NCI-H345 (cell line): ENCODE measurements around the gene ASMTL.
"Not testable (repeated sequence)": the region's sequence is repeated elsewhere in the genome, so short reads cannot be mapped to it uniquely, and the experiment has no call there.

Source experiments
- DNase-seq: peaks from one replicate; lab custom pipeline; 2025; lab: John Stamatoyannopoulos, UW

ASMTL gene

GRCh38 chrX:1453951-1454785 lies 1.5 kb upstream of the ASMTL start:
- DNase-seq: no peak

GRCh38 chrX:1453395-1453783 lies 680 bp upstream of the ASMTL start:
- no peak for DNase-seq

GRCh38 chrX:1451661-1452515 lies 821 bp downstream of the ASMTL start:
- DNase-seq: no peak

- no peak for DNase-seq
Measured at GRCh38 chrX:1451251-1451660, 1.5 kb downstream of the ASMTL start.

GRCh38 chrX:1450361-1451161 lies 2.1 kb downstream of the ASMTL start:
- DNase-seq: no peak

- no peak for DNase-seq
Measured at GRCh38 chrX:1449823-1450149, 2.9 kb downstream of the ASMTL start.

- no peak for DNase-seq
Measured at GRCh38 chrX:1449036-1449822, 3.5 kb downstream of the ASMTL start.

- not testable (repeated sequence) for DNase-seq
Measured at GRCh38 chrX:1448573-1449001, 4.1 kb downstream of the ASMTL start.

- DNase-seq: not testable (repeated sequence)
Measured at GRCh38 chrX:1447969-1448572, 4.6 kb downstream of the ASMTL start.

GRCh38 chrX:1446984-1447968 lies 5.4 kb downstream of the ASMTL start:
- DNase-seq: not testable (repeated sequence)

GRCh38 chrX:1444561-1445500 lies 7.9 kb downstream of the ASMTL start:
- DNase-seq: no peak

- DNase-seq: no peak
Measured at GRCh38 chrX:1443496-1444075, 9.1 kb downstream of the ASMTL start.

- DNase-seq: no peak
Measured at GRCh38 chrX:1442724-1443367, 9.9 kb downstream of the ASMTL start.

GRCh38 chrX:1442016-1442665 lies 10.6 kb downstream of the ASMTL start:
- DNase-seq: no peak

- no peak for DNase-seq
Measured at GRCh38 chrX:1440506-1440905, 12.2 kb downstream of the ASMTL start.

GRCh38 chrX:1435241-1435895 lies 17.3 kb downstream of the ASMTL start:
- no peak for DNase-seq

- DNase-seq: no peak
Measured at GRCh38 chrX:1434871-1435240, 17.9 kb downstream of the ASMTL start.
